Measurements from ENCODE around the gene ZNF423. TPM values are rescaled to one million over a fixed set of nuclear protein-coding genes. Genes with fewer than 3 reads are reported as not detected.

ZNF423 gene
- total RNA-seq, 3 donors from 2014 or later (not counting 1 experiment from before 2014, with no cell fraction given) = not detected

DNA sequence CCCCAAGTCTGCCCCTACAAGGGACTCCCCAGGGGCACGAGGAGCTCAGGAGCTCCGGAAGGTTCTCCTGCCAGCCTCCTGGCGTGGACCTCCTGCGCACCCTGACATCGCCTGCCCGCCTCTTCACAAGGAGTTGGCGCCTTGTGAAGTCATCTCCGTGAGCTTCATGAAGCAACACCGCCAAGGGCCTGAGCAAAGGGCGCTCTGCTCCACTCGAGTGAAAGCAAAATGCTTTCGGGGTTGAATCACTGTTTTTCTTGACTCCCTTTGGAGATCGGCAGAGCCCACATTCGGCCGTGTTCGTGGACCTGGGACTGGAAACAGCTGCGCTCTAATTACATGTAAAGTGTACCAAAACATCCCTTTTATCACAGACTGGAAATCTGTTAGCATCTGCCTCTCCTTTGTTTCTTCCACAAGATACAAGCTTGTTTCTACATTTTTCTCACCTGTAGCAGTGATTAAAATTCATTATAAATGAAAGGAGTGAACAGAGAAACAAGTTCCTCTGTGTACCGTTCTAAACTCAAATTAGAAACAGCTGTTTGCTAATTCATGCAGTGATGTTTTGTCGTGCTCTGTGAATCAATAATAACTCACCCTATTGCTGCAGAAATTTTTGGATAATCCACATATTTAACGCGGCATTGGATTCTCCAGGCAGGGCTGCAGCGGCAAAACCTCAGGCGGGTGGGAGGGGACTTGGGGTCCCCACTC is 203.3 kb downstream of the ZNF423 start:
- Histone ChIP-seq H3K27ac (ENCODE audit: low read length) (no peak overlapping the region), H3K4me3 (ENCODE audit: low read length) (no peak overlapping the region), H3K9me3 (ENCODE audit: control insufficient read depth, insufficient read depth, low read length) (peaks cover 6% of the 10 kb centered on the region), H3K4me1 (ENCODE audit: control insufficient read depth, insufficient read depth, low read length) (no peaks in the 10 kb centered on the region), H3K36me3 (ENCODE audit: control insufficient read depth, insufficient read depth, low read length) (no peaks in the 10 kb centered on the region), H3K27me3 (ENCODE audit: control insufficient read depth, insufficient read depth, low read length) (no peaks in the 10 kb centered on the region)
- no peaks in the 10 kb centered on the region for H3K4me1 Mint-ChIP-seq
- intact Hi-C loops (cut with micrococcal nuclease) = no loop called here
- ATAC-seq (no peak), DNase-seq (no peak)
- H3K4me3 Mint-ChIP-seq = no peak overlapping the region
- peaks cover 6% of the 10 kb centered on the region for H3K36me3 Mint-ChIP-seq
- WGBS (ENCODE audit: insufficient coverage) = 88% methylated on average over 23 of the region's 23 CpGs
- no peak overlapping the region for H3K27ac Mint-ChIP-seq
- H3K9me3 Mint-ChIP-seq = peaks cover 3 to 5% of the 10 kb centered on the region in 2 donors
- TF ChIP-seq, protein P1, sequence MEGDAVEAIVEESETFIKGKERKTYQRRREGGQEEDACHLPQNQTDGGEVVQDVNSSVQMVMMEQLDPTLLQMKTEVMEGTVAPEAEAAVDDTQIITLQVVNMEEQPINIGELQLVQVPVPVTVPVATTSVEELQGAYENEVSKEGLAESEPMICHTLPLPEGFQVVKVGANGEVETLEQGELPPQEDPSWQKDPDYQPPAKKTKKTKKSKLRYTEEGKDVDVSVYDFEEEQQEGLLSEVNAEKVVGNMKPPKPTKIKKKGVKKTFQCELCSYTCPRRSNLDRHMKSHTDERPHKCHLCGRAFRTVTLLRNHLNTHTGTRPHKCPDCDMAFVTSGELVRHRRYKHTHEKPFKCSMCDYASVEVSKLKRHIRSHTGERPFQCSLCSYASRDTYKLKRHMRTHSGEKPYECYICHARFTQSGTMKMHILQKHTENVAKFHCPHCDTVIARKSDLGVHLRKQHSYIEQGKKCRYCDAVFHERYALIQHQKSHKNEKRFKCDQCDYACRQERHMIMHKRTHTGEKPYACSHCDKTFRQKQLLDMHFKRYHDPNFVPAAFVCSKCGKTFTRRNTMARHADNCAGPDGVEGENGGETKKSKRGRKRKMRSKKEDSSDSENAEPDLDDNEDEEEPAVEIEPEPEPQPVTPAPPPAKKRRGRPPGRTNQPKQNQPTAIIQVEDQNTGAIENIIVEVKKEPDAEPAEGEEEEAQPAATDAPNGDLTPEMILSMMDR (IDR thresholded peaks at IDR 0.05) = no peak
- no peaks in the 10 kb centered on the region for H3K27me3 Mint-ChIP-seq (ENCODE audit: low read depth in 2 of 2)

DNA sequence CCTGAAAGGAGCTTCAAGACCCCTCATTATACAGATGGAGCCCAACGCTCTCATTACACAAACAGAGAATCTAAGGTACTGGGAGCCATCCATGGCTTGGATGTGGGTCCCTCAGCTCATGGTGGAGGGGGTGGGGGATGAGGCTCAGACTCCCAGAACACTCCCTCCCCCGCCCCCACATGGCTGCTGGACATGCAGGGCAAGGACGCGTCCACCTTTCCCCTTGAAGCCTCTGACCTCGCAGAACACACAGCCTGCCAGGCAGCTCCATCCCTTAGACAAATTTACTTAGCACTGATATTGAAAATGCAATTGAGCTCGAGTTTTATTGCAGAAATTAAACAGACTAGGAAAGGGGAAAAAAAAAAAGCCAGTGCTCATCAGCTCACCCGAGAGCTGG is 203.9 kb downstream of the ZNF423 start:
- H3K27me3 Mint-ChIP-seq (ENCODE audit: low read depth in 2 of 2) = no peaks in the 10 kb centered on the region
- Histone ChIP-seq H3K27me3 (ENCODE audit: control insufficient read depth, insufficient read depth, low read length) (no peaks in the 10 kb centered on the region), H3K36me3 (ENCODE audit: control insufficient read depth, insufficient read depth, low read length) (no peaks in the 10 kb centered on the region), H3K9me3 (ENCODE audit: control insufficient read depth, insufficient read depth, low read length) (peaks cover 11% of the 10 kb centered on the region), H3K4me1 (ENCODE audit: control insufficient read depth, insufficient read depth, low read length) (no peaks in the 10 kb centered on the region), H3K27ac (ENCODE audit: low read length) (no peak overlapping the region), H3K4me3 (ENCODE audit: low read length) (no peak overlapping the region)
- intact Hi-C loops (cut with micrococcal nuclease) = no loop called here
- no peak overlapping the region for H3K4me3 Mint-ChIP-seq
- H3K36me3 Mint-ChIP-seq = peaks cover 12% of the 10 kb centered on the region
- no peak overlapping the region for H3K27ac Mint-ChIP-seq
- ATAC-seq = no peak
- no peak for DNase-seq
- no peaks in the 10 kb centered on the region for H3K4me1 Mint-ChIP-seq
- peaks cover 6 to 10% of the 10 kb centered on the region in 2 donors for H3K9me3 Mint-ChIP-seq
- WGBS (ENCODE audit: insufficient coverage) = 89% methylated on average over 5 of the region's 7 CpGs
- TF ChIP-seq, protein P1 (IDR thresholded peaks at IDR 0.05) = no peak

DNA sequence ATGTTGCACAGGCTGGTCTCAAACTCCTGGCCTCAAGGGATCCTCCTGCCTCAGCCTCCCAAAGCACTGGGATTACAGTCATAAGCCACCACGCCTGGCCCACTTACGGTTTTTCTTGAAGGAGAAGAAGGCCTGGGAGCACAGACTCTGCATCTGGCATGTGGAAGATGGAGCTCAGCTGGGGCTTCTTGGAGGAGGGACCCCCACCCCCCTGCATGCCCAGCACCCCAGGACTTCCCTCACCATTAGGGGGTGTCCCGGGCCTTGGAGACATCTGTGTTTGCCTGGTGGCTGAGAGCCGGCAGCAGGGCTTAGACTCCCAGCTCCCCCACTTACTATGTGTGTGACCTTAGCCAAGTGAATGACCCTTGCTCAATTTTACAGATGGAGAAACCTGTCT is 204.7 kb downstream of the ZNF423 start:
- no peak overlapping the region for H3K4me3 Mint-ChIP-seq
- DNase-seq (no peak), ATAC-seq (no peak)
- intact Hi-C loops (cut with micrococcal nuclease) = no loop called here
- peaks cover 6 to 10% of the 10 kb centered on the region in 2 donors for H3K9me3 Mint-ChIP-seq
- Histone ChIP-seq H3K27ac (ENCODE audit: low read length) (no peak overlapping the region), H3K4me1 (ENCODE audit: control insufficient read depth, insufficient read depth, low read length) (no peaks in the 10 kb centered on the region), H3K9me3 (ENCODE audit: control insufficient read depth, insufficient read depth, low read length) (peaks cover 13% of the 10 kb centered on the region), H3K36me3 (ENCODE audit: control insufficient read depth, insufficient read depth, low read length) (no peaks in the 10 kb centered on the region), H3K4me3 (ENCODE audit: low read length) (no peak overlapping the region), H3K27me3 (ENCODE audit: control insufficient read depth, insufficient read depth, low read length) (no peaks in the 10 kb centered on the region)
- H3K27me3 Mint-ChIP-seq (ENCODE audit: low read depth in 2 of 2) = no peaks in the 10 kb centered on the region
- 78% methylated on average over 4 of the region's 4 CpGs for WGBS (ENCODE audit: insufficient coverage)
- peaks cover 12% of the 10 kb centered on the region for H3K36me3 Mint-ChIP-seq
- TF ChIP-seq, protein P1 (IDR thresholded peaks at IDR 0.05) = no peak
- H3K4me1 Mint-ChIP-seq = no peaks in the 10 kb centered on the region
- H3K27ac Mint-ChIP-seq = no peak overlapping the region

DNA sequence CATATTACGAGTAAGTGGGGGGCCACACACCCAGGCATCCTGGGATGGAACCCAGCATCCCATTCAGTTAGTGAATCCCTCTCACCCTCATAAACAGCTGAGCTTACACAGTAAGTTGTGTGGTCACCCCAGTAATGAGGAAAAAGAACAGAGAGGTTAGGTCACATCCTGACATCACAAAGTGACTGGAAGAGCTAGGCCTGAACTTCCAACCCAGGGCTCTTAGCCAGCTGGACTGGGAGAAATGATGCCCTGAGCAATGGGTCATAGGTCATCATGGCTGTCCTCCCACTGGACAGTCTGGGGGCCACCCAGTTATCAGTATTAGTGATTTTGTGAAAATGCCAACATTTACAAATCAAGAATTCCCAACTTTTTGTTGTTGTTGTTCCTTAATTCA is 205.3 kb downstream of the ZNF423 start:
- H3K27ac Mint-ChIP-seq = no peak overlapping the region
- no CpG with 5 or more reads among the region's 1 CpG for WGBS (ENCODE audit: insufficient coverage)
- H3K27me3 ChIP-seq (ENCODE audit: control insufficient read depth, insufficient read depth, low read length) = no peaks in the 10 kb centered on the region
- no peaks in the 10 kb centered on the region for H3K4me1 ChIP-seq (ENCODE audit: control insufficient read depth, insufficient read depth, low read length)
- H3K9me3 ChIP-seq (ENCODE audit: control insufficient read depth, insufficient read depth, low read length) = peaks cover 13% of the 10 kb centered on the region
- DNase-seq (no peak), ATAC-seq (no peak)
- H3K36me3 ChIP-seq (ENCODE audit: control insufficient read depth, insufficient read depth, low read length) = no peaks in the 10 kb centered on the region
- H3K27me3 Mint-ChIP-seq (ENCODE audit: low read depth in 2 of 2) = no peaks in the 10 kb centered on the region
- H3K36me3 Mint-ChIP-seq = peaks cover 12% of the 10 kb centered on the region
- H3K27ac ChIP-seq (ENCODE audit: low read length) = no peak overlapping the region
- H3K4me1 Mint-ChIP-seq = no peaks in the 10 kb centered on the region
- intact Hi-C loops (cut with micrococcal nuclease) = no loop called here
- TF ChIP-seq, protein P1 (IDR thresholded peaks at IDR 0.05) = no peak
- no peak overlapping the region for H3K4me3 Mint-ChIP-seq
- H3K9me3 Mint-ChIP-seq = peaks cover 6 to 10% of the 10 kb centered on the region in 2 donors
- H3K4me3 ChIP-seq (ENCODE audit: low read length) = no peak overlapping the region
